GM19438 (cell line): ENCODE measurements around the gene KCNQ1.

ENCODE experiments used
- ATAC-seq: cut with Tn5 transposase; IDR thresholded peaks from one replicate; pipeline ENCODE4 v1.9.1; 2021; ENCODE audit warnings: low read depth; ENCODE audit not compliant: unreplicated experiment

KCNQ1 gene

GRCh38 chr11:2734181-2735052, 289.6 kb downstream of the KCNQ1 start:
- no peak for ATAC-seq

DNA sequence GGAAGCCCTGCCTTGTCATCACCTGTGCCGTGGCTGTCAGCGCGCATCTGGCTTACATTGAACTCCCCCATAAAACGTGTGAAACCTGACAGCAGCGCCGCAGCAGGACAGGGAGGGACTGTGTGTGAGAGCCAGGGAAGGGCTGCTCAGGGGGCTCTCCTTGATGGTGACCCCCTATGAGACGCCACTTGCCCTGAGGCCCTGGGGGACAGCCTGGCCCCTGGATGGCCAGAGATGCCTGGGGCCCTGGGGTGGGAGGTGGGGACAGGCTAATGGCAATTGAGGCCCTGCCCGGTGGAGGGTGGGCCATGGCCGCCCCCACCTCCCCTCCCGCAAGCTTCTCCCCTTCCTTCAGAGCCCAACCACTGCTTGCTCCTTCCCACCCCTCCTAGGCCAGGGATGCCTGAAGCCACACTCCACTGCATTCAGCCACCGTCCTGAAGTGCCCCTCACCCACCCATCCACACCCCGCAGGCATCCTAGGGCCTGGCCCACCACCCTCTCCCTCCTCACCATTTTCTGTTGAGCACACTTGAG, 290.3 kb downstream of the KCNQ1 start:
- ATAC-seq = no peak

DNA sequence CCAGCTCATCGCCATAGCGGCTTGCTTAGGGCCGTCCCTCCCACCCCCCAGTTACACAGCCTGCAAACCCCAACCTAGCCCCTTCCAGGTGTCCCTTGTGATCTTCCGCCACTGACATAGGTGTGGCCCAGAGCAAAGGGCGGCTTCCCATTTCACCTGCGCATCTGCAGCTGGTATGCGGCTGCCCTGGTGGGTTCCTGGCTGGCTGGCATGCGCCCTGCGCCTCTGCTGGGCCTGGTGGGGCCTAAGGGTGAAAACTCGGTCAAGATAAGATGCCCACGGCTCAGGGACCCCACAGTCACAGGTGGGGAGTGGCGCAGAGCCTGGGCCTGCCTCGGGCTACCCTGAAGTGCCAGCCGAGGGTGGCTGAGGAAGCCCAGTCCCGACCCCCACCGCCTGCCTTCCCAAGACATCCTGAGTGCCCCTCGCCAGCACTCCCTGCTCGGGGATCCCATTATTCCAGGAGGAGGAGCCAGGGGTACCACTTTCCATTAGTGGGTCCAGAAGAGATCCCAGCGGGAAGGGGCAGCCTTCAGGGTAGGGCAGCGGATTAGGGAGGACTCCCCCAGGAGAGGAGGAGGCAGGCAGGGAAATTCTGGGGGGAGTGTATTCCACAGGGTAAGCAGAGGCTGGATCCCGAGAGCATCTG, 291.9 kb downstream of the KCNQ1 start:
- ATAC-seq = no peak

- no peak for ATAC-seq
Measured at GRCh38 chr11:2737226-2737590, 292.4 kb downstream of the KCNQ1 start.

DNA sequence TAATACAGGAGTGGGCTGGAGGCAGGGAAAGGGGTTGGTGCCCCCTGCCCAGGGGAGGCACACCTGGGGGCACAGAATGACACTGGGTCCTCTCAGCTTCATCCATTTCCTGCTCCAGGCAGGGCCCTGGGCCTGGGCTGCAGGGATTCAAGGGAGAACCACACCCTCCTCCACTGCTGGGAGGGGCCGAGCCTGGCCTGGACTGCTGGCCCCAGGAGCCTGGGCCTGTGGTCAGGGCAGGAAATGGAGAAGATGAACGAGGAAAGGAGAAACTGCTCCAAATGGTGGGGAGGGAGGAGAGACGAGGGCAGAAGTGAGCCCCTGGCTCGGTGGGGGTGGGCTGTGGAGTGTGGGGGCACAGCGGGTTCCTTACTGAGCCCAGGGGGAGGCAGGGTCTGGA, 293.1 kb downstream of the KCNQ1 start:
- ATAC-seq = no peak

DNA sequence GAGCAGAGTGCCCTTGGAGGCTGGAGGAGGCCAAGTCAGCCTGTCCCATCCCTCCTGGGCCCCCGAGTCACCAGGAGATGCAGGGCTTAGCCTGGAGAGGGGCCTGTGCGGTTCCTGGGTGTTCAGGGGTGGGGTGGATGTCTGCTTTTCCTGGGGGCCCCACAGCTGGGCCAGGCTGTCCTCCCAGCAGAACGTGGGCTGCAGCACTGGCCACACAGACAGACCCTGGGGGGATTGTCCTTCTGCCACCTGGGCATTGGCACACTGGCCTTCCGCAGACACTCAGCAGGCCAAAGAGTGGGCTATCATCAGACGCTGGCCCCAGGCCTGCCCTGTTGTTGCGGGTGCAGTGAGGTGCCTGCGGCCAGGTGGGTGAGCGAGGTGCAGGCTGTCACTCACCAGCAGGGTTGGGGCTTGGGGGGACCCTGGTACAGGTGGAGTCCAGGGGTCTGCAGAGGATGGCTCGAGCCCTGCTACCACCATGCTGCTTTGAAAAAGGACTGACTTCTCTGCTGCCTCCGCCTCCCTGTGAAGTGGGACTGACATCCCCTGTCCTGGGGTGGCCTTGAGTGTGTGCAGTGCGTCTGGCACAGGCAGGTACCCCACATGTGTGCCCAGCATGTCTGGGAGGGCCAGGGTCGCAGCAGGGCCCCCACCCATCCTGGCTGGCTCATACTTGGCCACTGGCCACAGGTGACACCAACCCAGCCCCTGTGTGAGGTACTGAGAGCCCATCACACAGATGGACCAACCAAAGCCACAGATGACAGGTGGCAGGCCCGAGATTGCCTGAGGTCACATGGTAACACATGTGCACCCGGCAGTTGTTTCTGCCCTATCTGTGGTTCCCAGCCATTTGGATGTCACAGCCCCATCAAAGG, 294.0 kb downstream of the KCNQ1 start:
- ATAC-seq = no peak

GRCh38 chr11:2739531-2740274, 294.9 kb downstream of the KCNQ1 start:
- no peak for ATAC-seq

DNA sequence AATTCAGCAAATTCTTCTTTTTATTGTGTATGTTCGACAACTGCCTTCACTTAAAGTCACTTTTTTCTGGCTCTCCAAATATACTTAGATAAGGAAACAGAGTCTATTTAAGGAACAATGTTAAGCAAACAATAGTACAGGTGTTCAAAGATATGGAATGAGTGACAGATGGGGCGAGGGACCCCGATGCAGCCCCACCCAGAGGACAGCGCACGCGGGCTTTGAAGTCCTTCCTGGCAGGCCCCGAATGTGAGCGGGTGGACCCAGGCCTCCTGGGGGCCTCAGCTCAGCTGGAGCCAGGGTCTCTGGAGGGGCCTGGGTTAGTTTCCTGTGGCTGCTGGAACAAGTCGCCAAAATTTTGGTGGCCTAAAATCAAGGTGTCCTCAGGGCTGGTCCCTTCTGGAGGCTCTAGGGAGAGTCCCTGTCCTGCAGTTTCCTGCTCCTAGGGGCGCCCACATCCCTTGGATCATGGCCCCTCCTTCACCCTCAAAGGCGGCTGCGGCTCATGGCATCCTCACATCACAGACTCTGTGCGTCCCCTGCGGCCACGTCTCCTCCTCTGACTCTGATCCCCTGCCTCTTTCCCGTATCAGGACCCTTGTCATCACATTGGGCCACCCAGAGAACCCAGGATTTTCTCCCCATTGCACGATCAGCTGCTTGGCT, 295.6 kb downstream of the KCNQ1 start:
- no peak for ATAC-seq

DNA sequence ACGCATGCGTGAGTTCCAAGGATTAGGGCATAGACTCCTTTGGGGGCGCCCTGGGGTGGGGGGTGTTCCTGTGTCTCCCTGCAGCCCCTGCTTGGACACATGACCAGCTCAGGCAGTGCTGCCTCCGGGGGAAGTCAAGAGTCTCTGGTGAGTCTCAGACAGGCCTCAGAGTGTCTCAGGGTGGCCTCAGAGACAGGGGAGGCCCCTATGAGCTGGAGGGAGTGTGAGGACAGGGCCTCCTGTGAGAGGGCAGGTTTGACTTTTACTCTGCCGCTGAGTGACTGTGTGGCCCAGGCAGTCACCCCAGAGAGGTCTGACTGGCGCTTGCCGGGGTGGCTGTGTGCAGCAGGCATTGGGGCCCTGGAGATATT, 296.2 kb downstream of the KCNQ1 start:
- ATAC-seq = no peak

DNA sequence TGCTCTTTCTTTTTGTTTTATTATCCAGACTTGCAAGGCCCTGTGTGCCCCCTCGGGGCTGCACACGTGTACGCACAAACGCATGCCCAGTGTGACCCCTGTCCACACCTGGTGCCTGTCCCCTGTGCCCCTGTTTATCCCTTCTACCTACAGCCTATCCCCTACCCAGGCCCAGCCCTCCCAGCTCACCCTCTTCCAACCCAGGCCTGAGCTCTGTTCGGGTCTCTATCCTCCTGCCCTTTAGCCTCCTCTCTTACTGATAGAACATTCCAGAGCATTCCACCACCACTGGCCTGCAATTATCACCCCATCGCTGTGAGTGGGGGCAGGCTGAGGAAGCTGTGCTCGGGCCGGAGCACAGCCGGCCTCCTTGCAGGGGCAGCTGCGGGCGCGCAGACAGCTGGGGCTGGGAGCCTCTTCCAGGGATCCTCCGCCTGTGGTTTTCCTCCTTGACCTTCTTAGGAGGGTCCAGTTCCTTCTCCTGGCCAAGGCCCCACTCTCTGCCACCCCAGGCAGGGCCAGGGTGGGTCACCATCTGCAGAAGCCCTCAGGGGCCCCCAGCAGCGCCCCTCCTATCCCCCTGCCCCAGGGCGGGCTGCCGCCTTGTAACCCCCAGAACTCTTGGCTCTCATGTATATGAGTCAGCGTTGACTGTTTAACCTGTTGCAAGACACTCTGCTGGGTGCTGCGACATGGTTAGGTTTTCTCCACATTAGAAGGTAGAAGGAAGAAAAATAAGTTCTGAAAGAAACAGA, 296.7 kb downstream of the KCNQ1 start:
- no peak for ATAC-seq

- ATAC-seq = no peak
Measured at GRCh38 chr11:2742201-2742600, 297.4 kb downstream of the KCNQ1 start.

DNA sequence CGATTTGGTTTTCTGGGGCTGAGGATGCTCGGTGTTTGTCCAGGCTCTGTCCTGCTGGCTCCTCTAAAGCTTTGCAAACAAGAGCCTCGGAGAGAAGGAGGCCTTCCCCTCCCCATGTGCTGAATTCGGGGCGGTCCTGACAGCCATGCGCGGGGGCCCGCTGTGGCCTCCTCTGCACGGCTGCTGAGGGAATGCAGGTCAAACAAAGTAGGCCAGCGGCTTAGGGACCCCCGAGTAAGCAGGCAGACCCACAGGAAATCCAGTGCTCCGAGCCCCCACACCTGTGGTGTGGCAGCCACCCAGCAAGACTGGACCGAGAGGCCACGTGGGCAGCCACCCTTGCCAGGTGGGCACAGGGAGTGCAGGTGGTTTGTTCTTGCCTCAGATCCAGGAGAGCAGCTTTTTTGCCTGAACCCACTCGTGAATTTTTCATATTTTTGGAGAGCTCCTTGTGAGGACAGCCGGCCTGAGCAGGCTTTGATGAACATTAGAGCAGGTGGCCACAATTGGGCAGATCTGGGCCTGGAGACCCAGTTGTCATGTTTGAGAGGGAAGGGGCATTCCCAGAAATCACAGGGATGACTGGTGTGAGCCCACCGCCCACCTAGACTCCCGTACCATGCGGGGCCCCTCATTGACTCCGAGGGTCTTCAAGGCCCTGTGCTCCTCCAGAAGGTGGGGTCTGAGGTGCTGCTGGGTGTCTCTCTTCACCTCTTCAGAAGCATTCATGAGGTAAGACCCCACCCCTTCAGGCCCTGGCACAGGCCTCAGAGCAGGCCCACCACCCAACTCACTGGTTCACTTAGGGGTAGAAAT, 298.0 kb downstream of the KCNQ1 start:
- no peak for ATAC-seq

GRCh38 chr11:2743427-2744110, 298.8 kb downstream of the KCNQ1 start:
- ATAC-seq = no peak

- no peak for ATAC-seq
Measured at GRCh38 chr11:2744166-2744565, 299.4 kb downstream of the KCNQ1 start.

DNA sequence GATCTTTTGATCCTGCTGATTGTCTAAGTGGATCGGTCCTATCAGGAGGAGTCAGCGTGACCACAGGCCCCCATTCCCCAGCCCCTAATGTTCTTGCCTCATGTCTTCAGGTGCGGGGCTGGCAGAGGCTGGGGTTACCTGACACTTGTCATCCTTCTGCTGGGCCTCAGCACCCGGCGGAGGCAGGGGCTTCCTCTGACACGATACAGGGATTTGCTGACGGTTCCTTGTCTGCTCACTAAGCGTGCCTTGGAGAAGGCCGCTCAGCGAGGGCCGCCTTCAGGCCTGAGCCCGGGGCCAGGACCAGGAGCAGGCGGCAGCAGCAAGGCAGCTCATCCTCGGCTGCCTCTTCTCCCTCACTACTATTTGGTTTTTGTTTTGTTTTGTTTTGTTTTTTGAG, 300.7 kb downstream of the KCNQ1 start:
- no peak for ATAC-seq

DNA sequence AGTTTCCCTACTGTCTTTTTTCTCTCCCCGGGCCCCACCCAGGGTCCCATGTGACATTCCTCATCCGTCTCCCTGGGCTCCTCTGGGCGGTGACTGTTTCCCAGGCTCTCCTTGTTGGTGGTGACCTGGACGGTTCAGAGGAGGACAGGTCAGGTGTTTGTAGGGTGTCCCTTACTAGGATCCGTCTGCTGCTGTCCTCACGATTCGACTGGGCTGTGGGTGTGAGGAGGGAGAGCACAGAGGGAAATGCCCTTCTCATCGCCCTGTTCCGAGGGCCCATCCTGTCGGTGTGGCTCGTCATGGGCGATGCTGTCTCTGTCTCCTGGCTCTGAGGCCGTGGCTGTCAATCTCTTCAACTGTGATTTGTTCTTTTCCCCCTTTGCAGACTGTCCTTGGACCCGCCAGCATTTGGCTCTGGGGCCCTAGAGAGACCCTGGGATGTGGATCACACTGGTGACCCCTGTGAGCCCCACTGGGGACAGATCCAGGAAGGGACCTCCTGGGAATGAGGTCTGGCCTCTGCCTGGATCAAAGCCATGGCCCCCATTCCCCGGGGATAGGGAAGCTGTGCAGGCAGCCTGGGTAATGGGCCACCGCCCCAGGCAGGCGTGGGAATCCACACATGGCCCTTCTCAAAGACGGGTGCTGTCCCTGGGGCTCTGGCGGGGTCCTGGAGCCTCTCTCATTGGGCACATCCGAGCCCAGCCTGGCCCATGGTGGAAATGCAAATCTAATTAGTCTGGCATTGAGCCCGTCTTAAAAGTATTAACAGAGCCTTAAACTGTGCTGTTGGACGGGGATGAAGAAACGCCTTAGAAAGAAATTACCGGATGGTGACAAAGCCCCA, 301.8 kb downstream of the KCNQ1 start:
- no peak for ATAC-seq
